Measurements from ENCODE around the gene UBTD1. TPM values are rescaled to one million over a fixed set of nuclear protein-coding genes. Genes with fewer than 3 reads are reported as not detected.

The UBTD1 gene
- polyA plus RNA-seq, 1 donor (not counting 4 experiments of a cell fraction or from before 2014, with no cell fraction given): 12.0 TPM

- TF ChIP-seq CTCF (optimal IDR thresholded peaks at IDR 0.05 in 1 of 3, IDR thresholded peaks at IDR 0.05 in 1 of 3, conservative IDR thresholded peaks at IDR 0.05 in 1 of 3; ENCODE audit: extremely low read depth in 1 of 3, insufficient read depth in 2 of 3, low read length in 3 of 3) (no peak), EZH2 (IDR thresholded peaks at IDR 0.05; ENCODE audit: low read length) (no peak)
- Histone ChIP-seq H3K4me1 (ENCODE audit: control insufficient read depth, extremely low read depth, insufficient read depth, low read length) (peaks cover 8% of the 10 kb centered on the region), H4K20me1 (ENCODE audit: control insufficient read depth, extremely low read depth, insufficient read depth, low read length) (no peaks in the 10 kb centered on the region), H2AFZ (ENCODE audit: control insufficient read depth, low read length) (no peak overlapping the region), H3K27me3 (ENCODE audit: control insufficient read depth, extremely low read depth, insufficient read depth, low read length) (no peaks in the 10 kb centered on the region), H3K9me1 (ENCODE audit: control insufficient read depth, extremely low read depth, insufficient read depth, low read length) (no peaks in the 10 kb centered on the region), H3K9ac (ENCODE audit: control insufficient read depth, extremely low read depth, insufficient read depth, low read length) (no peak overlapping the region), H3K4me3 (ENCODE audit: control insufficient read depth in 2 of 3, extremely low read depth in 1 of 3, insufficient read depth in 2 of 3, low read depth in 1 of 3, low read length in 3 of 3) (no peak overlapping the region), H3K27ac (ENCODE audit: control insufficient read depth, insufficient read depth, low read length) (no peak overlapping the region), H3K4me2 (ENCODE audit: control insufficient read depth, extremely low read depth, insufficient read depth, low read depth, low read length) (no peak overlapping the region), H3K79me2 (ENCODE audit: control insufficient read depth, insufficient read depth, low read length) (no peaks in the 10 kb centered on the region), H3K36me3 (ENCODE audit: control insufficient read depth in 2 of 2, extremely low read depth in 1 of 2, insufficient read depth in 2 of 2, low read length in 2 of 2) (no peaks in the 10 kb centered on the region), H3K9me3 (ENCODE audit: control insufficient read depth, low read depth, low read length) (no peaks in the 10 kb centered on the region)
- DNase-seq (ENCODE audit: low read depth, low spot score) (no peak), FAIRE-seq (no peak)
- dilution Hi-C loops (cut with MboI; ENCODE audit: extremely low pct_ligation_motif_present, low sequenced_read_pairs): no loop called here
Measured at GRCh38 chr10:97601268-97602215, 102.8 kb downstream of the UBTD1 start.

- DNase-seq (ENCODE audit: low read depth, low spot score) (no peak), FAIRE-seq (no peak)
- no peaks in the 10 kb centered on the region for H3K27me3 ChIP-seq (ENCODE audit: control insufficient read depth, extremely low read depth, insufficient read depth, low read length)
- no peaks in the 10 kb centered on the region for H3K9me1 ChIP-seq (ENCODE audit: control insufficient read depth, extremely low read depth, insufficient read depth, low read length)
- H3K36me3 ChIP-seq (ENCODE audit: control insufficient read depth in 2 of 2, extremely low read depth in 1 of 2, insufficient read depth in 2 of 2, low read length in 2 of 2): no peaks in the 10 kb centered on the region
- H3K27ac ChIP-seq (ENCODE audit: control insufficient read depth, insufficient read depth, low read length): no peak overlapping the region
- no peak overlapping the region for H2AFZ ChIP-seq (ENCODE audit: control insufficient read depth, low read length)
- H3K4me2 ChIP-seq (ENCODE audit: control insufficient read depth, extremely low read depth, insufficient read depth, low read depth, low read length): no peak overlapping the region
- H3K9ac ChIP-seq (ENCODE audit: control insufficient read depth, extremely low read depth, insufficient read depth, low read length): no peak overlapping the region
- no peaks in the 10 kb centered on the region for H3K9me3 ChIP-seq (ENCODE audit: control insufficient read depth, low read depth, low read length)
- no peaks in the 10 kb centered on the region for H4K20me1 ChIP-seq (ENCODE audit: control insufficient read depth, extremely low read depth, insufficient read depth, low read length)
- no peak overlapping the region for H3K4me3 ChIP-seq (ENCODE audit: control insufficient read depth in 2 of 3, extremely low read depth in 1 of 3, insufficient read depth in 2 of 3, low read depth in 1 of 3, low read length in 3 of 3)
- peaks cover 16% of the 10 kb centered on the region for H3K4me1 ChIP-seq (ENCODE audit: control insufficient read depth, extremely low read depth, insufficient read depth, low read length)
- no peaks in the 10 kb centered on the region for H3K79me2 ChIP-seq (ENCODE audit: control insufficient read depth, insufficient read depth, low read length)
- no peak for TF ChIP-seq CTCF (optimal IDR thresholded peaks at IDR 0.05 in 1 of 3, IDR thresholded peaks at IDR 0.05 in 1 of 3, conservative IDR thresholded peaks at IDR 0.05 in 1 of 3; ENCODE audit: extremely low read depth in 1 of 3, insufficient read depth in 2 of 3, low read length in 3 of 3)
- TF ChIP-seq EZH2 (IDR thresholded peaks at IDR 0.05; ENCODE audit: low read length): no peak
- dilution Hi-C loops (cut with MboI; ENCODE audit: extremely low pct_ligation_motif_present, low sequenced_read_pairs): no loop called here
Measured at GRCh38 chr10:97607095-97607636, 108.4 kb downstream of the UBTD1 start.

All from keratinocyte (primary cell).